SK-N-SH (cell line): ENCODE measurements around the gene MYH15.

Source experiments
- CTCF ChIP-seq: fragments of 200-600 bp; sonication (generic); IDR thresholded peaks from 2 replicates; pipeline ENCODE4 v1.6.1; 2017; ENCODE audit warnings: antibody characterized with exemption, mild to moderate bottlenecking, moderate library complexity
- EP300 ChIP-seq, 2 experiments: IDR thresholded peaks; 2 replicates each; pipeline versions ENCODE4 v1.4.0 to v1.6.1; 2012; ENCODE audit warnings: borderline replicate concordance in 1 of 2, low read depth in 1 of 2, low read length in 1 of 2
- NFIC ChIP-seq: IDR thresholded peaks from 2 replicates; pipeline ENCODE4 v1.4.0; 2012; ENCODE audit warnings: borderline replicate concordance
- PBX3 ChIP-seq: IDR thresholded peaks from 2 replicates; pipeline ENCODE4; 2012
- POLR2AphosphoS5 ChIP-seq: IDR thresholded peaks from 2 replicates; pipeline ENCODE4 v1.6.1; 2012; ENCODE audit warnings: low read depth, low read length

GRCh38 chr3:108548886-108549285 is 38.5 kb upstream of the MYH15 start:
- TF ChIP-seq PBX3 (no peak), CTCF (no peak), EP300 (IDR thresholded peaks at IDR 0.05; ENCODE audit: borderline replicate concordance in 1 of 2, low read depth in 1 of 2, low read length in 1 of 2) (no peak), NFIC (no peak), POLR2AphosphoS5 (no peak)
